ENCODE measurements around the gene LRMDA. TPM values are rescaled to one million over a fixed set of nuclear protein-coding genes. Genes with fewer than 3 reads are reported as not detected.

Gene LRMDA
- total and polyA plus RNA-seq, 2 of the 13 experiments (the other 11 are each of a cell fraction or from before 2014, with no cell fraction given) = 13.4 to 22.0 TPM

DNA sequence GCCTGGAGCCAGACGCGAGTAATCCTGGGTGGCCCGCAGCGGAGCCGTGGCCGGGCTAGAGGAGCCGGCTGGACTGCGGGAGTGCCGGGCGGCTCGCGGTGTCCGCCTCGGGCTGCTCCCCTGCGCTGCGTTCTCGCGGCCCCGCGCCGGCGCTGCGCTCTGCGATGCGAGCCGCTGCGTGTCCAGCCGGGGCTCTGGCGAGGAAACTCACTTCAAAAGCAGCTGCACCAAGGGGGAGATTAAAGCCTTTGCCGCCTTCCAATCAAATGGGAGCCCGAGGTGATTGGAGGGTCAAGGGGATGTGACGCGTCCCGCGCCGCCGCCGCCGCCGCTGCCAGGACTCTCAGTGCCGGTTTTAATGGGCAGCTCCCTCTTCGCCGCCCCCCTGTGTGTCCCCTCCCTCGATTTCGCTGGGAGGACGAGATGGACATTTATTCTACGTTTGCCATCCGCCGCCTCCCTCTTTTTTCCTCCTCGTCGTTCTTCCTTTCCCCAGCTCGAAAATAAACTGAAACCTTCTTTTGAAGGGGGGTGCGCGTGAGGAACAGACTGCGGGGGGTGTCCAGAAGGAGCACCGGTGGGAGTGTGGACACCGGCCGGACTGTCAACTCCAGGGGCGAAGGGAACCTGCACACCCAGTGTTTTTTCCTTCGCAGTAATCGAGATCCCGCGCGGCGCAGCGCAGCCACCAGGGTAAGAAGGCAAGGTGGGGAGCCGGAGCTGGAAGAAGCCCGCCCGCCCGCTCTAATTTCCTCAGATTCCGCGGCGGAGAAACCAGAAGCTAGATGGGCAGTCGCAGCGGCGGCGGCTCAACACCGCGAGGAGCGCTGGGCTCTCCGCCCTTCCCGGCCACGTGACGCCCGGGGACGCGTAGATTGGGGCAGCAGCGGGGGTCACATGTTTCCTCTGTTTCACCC is 29.6 kb upstream of the LRMDA start, which contains the start of gene ZNF503 (continued):
- TF ChIP-seq, protein P1, sequence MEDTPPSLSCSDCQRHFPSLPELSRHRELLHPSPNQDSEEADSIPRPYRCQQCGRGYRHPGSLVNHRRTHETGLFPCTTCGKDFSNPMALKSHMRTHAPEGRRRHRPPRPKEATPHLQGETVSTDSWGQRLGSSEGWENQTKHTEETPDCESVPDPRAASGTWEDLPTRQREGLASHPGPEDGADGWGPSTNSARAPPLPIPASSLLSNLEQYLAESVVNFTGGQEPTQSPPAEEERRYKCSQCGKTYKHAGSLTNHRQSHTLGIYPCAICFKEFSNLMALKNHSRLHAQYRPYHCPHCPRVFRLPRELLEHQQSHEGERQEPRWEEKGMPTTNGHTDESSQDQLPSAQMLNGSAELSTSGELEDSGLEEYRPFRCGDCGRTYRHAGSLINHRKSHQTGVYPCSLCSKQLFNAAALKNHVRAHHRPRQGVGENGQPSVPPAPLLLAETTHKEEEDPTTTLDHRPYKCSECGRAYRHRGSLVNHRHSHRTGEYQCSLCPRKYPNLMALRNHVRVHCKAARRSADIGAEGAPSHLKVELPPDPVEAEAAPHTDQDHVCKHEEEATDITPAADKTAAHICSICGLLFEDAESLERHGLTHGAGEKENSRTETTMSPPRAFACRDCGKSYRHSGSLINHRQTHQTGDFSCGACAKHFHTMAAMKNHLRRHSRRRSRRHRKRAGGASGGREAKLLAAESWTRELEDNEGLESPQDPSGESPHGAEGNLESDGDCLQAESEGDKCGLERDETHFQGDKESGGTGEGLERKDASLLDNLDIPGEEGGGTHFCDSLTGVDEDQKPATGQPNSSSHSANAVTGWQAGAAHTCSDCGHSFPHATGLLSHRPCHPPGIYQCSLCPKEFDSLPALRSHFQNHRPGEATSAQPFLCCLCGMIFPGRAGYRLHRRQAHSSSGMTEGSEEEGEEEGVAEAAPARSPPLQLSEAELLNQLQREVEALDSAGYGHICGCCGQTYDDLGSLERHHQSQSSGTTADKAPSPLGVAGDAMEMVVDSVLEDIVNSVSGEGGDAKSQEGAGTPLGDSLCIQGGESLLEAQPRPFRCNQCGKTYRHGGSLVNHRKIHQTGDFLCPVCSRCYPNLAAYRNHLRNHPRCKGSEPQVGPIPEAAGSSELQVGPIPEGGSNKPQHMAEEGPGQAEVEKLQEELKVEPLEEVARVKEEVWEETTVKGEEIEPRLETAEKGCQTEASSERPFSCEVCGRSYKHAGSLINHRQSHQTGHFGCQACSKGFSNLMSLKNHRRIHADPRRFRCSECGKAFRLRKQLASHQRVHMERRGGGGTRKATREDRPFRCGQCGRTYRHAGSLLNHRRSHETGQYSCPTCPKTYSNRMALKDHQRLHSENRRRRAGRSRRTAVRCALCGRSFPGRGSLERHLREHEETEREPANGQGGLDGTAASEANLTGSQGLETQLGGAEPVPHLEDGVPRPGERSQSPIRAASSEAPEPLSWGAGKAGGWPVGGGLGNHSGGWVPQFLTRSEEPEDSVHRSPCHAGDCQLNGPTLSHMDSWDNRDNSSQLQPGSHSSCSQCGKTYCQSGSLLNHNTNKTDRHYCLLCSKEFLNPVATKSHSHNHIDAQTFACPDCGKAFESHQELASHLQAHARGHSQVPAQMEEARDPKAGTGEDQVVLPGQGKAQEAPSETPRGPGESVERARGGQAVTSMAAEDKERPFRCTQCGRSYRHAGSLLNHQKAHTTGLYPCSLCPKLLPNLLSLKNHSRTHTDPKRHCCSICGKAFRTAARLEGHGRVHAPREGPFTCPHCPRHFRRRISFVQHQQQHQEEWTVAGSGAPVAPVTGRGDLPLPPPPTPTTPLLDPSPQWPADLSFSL (CRISPR knock-in tag; IDR thresholded peaks at IDR 0.05) = no peak
- no peak for TF ChIP-seq CCAR2 (optimal IDR thresholded peaks at IDR 0.05; ENCODE audit: low read depth, low read length)
- no peak for TF ChIP-seq GTF3A (CRISPR knock-in tag; conservative IDR thresholded peaks at IDR 0.05)
- TF ChIP-seq ASH2L (IDR thresholded peaks at IDR 0.05; ENCODE audit: insufficient read length, low read depth, low read length) = peak; percentile 82
- no peak for TF ChIP-seq ZNF513 (CRISPR knock-in tag; conservative IDR thresholded peaks at IDR 0.05)
- TF ChIP-seq HNF1B (CRISPR knock-in tag; IDR thresholded peaks at IDR 0.05) = peak; percentile 58
- peak; percentile 51 for TF ChIP-seq ZFY (CRISPR knock-in tag; IDR thresholded peaks at IDR 0.05)
- TF ChIP-seq, protein P2, sequence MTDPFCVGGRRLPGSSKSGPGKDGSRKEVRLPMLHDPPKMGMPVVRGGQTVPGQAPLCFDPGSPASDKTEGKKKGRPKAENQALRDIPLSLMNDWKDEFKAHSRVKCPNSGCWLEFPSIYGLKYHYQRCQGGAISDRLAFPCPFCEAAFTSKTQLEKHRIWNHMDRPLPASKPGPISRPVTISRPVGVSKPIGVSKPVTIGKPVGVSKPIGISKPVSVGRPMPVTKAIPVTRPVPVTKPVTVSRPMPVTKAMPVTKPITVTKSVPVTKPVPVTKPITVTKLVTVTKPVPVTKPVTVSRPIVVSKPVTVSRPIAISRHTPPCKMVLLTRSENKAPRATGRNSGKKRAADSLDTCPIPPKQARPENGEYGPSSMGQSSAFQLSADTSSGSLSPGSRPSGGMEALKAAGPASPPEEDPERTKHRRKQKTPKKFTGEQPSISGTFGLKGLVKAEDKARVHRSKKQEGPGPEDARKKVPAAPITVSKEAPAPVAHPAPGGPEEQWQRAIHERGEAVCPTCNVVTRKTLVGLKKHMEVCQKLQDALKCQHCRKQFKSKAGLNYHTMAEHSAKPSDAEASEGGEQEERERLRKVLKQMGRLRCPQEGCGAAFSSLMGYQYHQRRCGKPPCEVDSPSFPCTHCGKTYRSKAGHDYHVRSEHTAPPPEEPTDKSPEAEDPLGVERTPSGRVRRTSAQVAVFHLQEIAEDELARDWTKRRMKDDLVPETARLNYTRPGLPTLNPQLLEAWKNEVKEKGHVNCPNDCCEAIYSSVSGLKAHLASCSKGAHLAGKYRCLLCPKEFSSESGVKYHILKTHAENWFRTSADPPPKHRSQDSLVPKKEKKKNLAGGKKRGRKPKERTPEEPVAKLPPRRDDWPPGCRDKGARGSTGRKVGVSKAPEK (CRISPR knock-in tag; IDR thresholded peaks at IDR 0.05; ENCODE audit: borderline replicate concordance) = no peak
- peak; percentile 48; the same call in 1 of the 2 replicates for TF ChIP-seq SIN3A (IDR thresholded peaks at IDR 0.05; ENCODE audit: borderline replicate concordance, low read depth, low read length)
- 0 out of 2 replicates have a peak, but pooled peaks have one; percentile 43 for TF ChIP-seq ZSCAN31 (CRISPR knock-in tag; IDR thresholded peaks at IDR 0.05; ENCODE audit: low read depth)
- 0 out of 2 replicates have a peak, but pooled peaks have one; percentile 51 for TF ChIP-seq ZNF557 (CRISPR knock-in tag; IDR thresholded peaks at IDR 0.05)
- no peak; the same call in 1 of the 2 replicates for TF ChIP-seq TARDBP (CRISPR knock-in tag; IDR thresholded peaks at IDR 0.05)
- TF ChIP-seq KLF11 (CRISPR knock-in tag; IDR thresholded peaks at IDR 0.05) = peak; percentile 61; the same call in 1 of the 2 replicates
- TF ChIP-seq DPF2 (CRISPR knock-in tag; IDR thresholded peaks at IDR 0.05; ENCODE audit: borderline replicate concordance, low read depth) = no peak
- TF ChIP-seq ZNF773 (CRISPR knock-in tag; IDR thresholded peaks at IDR 0.05; ENCODE audit: borderline replicate concordance) = peak; percentile 57; the same call in 1 of the 2 replicates

Measured in HepG2 (cell line).